GM18870 (cell line): ENCODE results near the gene PCDHGA3.
"Not testable (repeated sequence)": the region's sequence is repeated elsewhere in the genome, so short reads cannot be mapped to it uniquely, and the experiment has no call there.

Experiments
- ATAC-seq: cut with Tn5 transposase; IDR thresholded peaks from one replicate; pipeline ENCODE4 v1.9.1; 2021; ENCODE audit warnings: moderate library complexity; ENCODE audit not compliant: unreplicated experiment

The PCDHGA3 gene

DNA sequence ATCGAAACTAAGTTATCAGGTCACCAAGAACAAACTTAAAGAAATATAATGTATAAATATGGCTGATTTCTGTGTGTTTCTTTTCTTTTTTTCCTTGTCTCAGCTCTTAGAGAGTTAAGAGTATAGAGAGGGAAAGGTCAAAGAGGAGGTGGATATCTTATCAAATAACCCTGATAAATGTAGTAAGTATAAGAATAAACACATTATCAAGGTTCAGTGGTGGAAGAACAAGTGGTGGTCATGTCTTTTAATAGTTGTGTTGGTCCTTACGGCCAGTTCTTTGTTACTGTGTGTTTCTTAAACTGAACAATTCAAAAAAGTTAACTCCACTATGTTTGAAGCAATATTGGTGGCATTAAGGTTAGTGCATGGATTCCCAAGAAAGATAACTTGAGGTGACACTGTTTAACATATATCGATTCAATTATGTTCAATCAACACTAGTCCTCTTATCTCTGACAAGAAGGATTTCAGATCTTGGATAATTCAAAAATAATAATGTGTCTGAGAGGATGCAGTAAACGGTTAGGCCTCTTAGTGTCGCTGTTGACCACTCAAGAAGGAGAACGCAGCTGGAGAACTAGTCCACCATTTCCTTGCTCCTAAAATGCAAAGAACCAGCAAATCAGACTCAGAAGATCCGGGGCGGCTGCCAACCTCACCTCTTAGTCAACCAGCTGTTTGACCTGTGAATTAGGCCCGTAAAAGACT, at the start of gene PCDHGA3:
Gene PCDHGA3 (plus strand): TSS at position 588 of the 711 bp plus-strand sequence. CDS start 205 bp downstream, outside the sequence.
- no peak for ATAC-seq

GRCh38 chr5:141298376-141298775, 45.3 kb upstream of the PCDHGA3 start:
- no peak for ATAC-seq

DNA sequence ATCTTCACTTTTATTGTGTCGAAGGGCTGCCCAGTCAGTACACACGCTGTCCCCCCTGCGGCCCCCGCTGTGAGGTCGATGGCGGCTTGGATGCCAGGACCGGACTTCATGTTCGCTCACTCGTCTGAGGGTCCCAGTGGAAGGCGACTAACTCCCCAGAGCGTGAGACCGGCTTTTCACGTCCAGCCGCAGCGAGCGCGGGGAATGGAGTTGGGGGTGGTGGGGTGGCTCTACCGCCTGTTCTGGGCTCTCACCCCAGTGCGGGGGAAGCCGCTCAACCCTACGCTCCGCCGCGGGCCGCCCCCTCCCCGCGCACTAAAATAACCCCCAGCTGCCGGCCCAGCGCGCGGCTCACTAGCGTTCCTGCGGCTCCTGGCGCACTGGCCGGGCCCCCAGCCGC, 39.9 kb upstream of the PCDHGA3 start, which contains the start of gene SLC25A2:
Gene SLC25A2 (minus strand): TSS at position 294 of the 400 bp plus-strand sequence. CDS start 184 bp downstream, at position 110.
- ATAC-seq: no peak

DNA sequence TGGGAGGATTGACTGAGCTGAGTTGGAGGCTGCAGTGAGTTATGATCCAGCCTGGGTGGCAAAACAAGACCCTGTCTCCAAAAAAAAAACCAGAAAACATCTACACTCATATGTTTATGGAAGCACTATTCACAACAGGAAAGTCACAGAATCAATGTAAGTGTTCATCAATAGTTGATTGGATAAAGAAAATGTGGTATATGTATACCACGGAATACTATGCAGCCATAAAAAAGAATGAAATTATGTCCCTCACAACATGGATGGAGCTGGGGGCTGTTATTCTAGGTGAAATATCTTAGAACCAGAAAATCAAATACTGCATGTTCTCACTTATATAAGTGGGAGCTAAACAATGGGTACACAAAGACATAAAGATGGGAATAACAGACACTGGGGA, 37.0 kb upstream of the PCDHGA3 start:
- ATAC-seq: no peak

DNA sequence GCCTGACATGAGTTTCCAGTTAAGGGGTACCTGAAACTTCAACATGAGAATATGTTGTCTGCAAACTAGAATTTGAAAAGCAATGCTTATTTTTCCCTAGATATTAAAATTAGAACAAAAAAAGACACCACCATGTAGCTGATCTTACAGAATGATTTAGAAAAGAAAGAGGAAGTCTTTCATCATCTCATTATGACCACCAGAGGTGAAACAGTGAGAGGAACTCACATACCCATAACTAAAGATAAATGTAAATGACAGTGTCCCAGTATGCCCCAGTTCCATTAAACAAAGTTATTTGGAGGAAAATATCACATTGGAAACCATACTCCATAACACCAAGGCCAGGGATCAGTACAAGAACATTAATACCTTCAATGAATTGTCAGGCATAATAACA, 29.9 kb upstream of the PCDHGA3 start:
- no peak for ATAC-seq

GRCh38 chr5:141316963-141317362, 26.7 kb upstream of the PCDHGA3 start:
- not testable (repeated sequence) for ATAC-seq

GRCh38 chr5:141319202-141319601, 24.4 kb upstream of the PCDHGA3 start:
- no peak for ATAC-seq

- no peak for ATAC-seq
Measured at GRCh38 chr5:141319699-141320098, 23.9 kb upstream of the PCDHGA3 start.

DNA sequence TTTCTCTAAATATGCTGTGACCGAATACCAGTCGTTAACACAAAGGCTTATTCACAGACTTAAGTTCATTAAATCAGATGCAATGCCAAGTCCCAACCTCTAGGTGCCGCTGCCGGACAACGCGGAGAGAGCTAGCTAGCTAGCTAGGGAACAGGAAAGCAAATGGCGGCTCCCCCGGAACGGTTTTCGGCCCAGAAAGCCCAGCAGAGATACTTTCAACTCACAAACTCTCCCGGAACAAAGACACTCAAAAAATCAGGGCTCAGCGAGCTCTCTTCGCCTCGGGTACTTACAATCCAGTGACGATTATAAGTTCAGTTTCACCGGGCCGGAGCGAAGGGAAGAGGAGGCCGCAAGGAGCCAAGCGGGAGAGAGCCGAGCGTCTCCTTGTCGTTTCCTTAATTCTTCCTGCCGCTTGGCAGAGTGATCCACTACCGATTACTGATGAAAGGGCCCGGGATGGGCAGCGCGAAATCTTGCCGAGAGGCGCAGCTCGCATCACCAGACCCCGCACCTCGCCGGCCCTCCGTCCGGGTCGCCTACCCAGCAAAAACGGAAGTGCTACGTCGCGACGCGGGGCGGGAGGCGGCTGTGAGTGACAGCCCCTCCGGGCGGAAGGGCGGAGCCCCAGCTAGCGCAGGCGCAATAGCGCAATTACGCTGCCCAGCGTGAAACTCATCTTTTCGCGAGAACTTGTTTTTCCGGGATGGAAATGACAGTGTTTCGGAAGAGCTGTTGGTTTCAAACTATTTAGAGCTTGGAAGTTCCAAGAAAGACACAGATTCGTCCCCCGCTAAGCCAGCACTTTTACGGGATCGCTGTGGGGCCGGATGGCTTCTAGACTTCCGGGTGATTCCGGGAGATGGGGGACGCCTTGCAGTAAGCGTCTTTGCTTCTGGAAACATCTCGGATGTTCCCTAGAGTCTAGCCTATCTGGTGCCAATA, 23.1 kb upstream of the PCDHGA3 start, which contains the start of gene TAF7:
Gene TAF7 (minus strand): TSS at position 560 of the 945 bp plus-strand sequence. CDS start 740 bp downstream, outside the sequence.
- peak; percentile 83 for ATAC-seq

DNA sequence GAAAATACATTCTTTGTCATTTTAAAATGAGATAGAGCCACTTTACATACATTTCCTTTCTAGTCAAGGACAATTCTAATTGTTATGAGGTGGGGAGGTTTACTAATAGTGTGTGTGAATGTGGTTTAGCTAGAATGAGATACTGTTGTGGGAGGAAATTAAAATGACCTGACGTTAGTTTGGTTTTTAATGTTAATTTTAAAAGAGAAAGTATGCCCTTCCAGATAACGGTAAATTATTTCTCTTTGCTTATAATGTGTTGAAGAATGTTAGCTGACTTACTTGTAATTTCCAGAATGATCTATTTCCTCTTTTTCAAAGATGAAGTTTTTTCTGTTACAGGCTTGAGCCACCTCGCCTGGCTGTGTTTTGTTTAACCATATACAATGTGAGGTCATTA, 21.4 kb upstream of the PCDHGA3 start:
- ATAC-seq: no peak

- ATAC-seq: peak; percentile 88
Measured at GRCh38 chr5:141326088-141326854, 17.4 kb upstream of the PCDHGA3 start.

DNA sequence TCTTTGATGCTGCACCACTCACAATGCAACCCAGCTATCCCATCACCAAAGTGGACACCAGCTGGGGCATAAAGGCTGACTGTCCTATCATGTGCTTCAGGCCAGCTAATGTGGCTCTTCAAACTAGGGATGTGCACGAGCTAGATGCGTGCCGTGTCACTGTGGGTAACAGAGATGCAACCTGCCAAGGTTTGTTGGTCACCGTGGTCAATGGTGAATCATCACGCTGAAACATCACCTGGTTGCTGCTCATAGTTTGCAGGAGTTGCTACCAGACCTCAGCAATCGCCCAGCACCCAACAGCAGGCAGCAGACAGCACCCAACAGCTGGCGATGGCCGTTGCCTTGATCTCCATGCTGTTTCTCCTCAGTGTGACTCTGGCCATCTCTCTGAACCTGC, 15.4 kb upstream of the PCDHGA3 start:
- ATAC-seq: no peak

DNA sequence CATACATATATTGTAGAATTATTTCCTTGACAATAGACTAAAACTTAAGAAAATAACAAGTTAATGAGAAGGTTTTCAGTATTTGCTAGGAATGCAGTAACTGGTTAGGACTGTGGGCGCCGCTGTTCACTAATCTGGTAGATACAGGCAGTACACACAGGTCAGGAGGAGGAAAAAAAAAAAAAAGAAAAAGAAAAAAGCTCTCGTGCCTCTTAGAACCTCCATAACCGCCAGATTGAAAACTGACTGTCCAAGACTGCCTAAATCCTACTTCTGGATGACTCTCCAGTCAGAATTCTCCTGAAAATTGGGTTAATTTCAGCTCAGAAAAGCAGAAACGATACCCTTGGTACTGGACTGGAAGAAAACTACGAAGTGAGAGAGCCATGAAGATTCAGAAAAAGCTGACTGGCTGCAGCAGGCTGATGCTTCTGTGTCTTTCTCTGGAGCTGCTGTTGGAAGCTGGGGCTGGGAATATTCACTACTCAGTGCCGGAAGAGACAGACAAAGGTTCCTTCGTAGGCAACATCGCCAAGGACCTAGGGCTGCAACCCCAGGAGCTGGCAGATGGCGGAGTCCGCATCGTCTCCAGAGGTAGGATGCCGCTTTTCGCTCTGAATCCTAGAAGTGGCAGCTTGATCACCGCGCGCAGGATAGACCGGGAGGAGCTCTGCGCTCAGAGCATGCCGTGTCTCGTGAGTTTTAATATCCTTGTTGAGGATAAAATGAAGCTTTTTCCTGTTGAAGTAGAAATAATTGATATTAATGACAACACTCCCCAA, 13.1 kb upstream of the PCDHGA3 start, which contains the start of gene PCDHGA1:
Gene PCDHGA1 (plus strand): TSS at position 216 of the 782 bp plus-strand sequence.
- ATAC-seq: no peak

DNA sequence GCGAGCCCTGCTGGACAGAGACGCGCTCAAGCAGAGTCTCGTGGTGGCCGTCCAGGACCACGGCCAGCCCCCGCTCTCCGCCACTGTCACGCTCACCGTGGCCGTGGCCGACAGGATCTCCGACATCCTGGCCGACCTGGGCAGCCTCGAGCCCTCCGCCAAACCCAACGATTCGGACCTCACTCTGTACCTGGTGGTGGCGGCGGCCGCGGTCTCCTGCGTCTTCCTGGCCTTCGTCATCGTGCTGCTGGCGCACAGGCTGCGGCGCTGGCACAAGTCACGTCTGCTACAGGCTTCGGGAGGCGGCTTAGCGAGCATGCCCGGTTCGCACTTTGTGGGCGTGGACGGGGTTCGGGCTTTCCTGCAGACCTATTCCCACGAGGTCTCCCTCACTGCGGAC, 11.1 kb upstream of the PCDHGA3 start:
- ATAC-seq: not testable (repeated sequence)

GRCh38 chr5:141338538-141339306, 4.9 kb upstream of the PCDHGA3 start, which contains the start of gene PCDHGA2:
TSS of gene PCDHGA2 (plus strand) at chr5:141338760.
- ATAC-seq: no peak

- not testable (repeated sequence) for ATAC-seq
Measured at GRCh38 chr5:141340781-141341354, 2.8 kb upstream of the PCDHGA3 start.

- ATAC-seq: no peak
Measured at GRCh38 chr5:141342773-141343172, 856 bp upstream of the PCDHGA3 start.

DNA sequence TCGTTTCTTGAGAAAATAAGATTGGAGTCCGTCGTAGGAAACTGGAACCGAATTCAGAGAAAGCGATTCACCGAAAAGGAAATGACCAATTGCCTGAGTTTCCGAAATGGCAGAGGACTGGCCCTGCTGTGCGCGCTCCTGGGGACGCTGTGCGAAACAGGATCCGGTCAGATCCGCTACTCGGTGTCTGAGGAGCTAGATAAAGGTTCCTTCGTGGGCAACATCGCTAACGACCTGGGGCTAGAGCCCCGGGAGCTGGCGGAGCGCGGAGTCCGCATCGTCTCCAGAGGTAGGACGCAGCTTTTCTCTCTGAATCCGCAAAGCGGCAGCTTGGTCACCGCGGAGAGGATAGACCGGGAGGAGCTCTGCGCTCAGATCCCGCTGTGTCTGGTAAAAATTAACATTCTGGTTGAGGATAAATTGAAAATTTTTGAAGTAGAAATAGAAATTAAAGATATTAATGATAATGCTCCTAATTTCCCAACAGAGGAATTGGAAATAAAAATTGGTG, 379 bp downstream of the PCDHGA3 start:
- ATAC-seq: no peak

- no peak for ATAC-seq
Measured at GRCh38 chr5:141345327-141345726, 1.7 kb downstream of the PCDHGA3 start.
